Measurements from ENCODE around the gene AMY2A.
"Not testable (repeated sequence)": the region's sequence is repeated elsewhere in the genome, so short reads cannot be mapped to it uniquely, and the experiment has no call there.

The AMY2A gene

GRCh38 chr1:103654133-103654532 lies 36.9 kb downstream of the AMY2A start:
- intact Hi-C loops (cut with micrococcal nuclease): not testable (repeated sequence)

GRCh38 chr1:103655460-103655859 lies 38.2 kb downstream of the AMY2A start, which contains the start of gene AMY1A:
Gene AMY1A, plus strand, starts transcription at chr1:103655760. Its CDS starts 571 bp downstream, at chr1:103656331.
- H3K27me3 Mint-ChIP-seq; H3K4me1 Mint-ChIP-seq (ENCODE audit: low read depth); H3K27ac Mint-ChIP-seq; H3K36me3 Mint-ChIP-seq (ENCODE audit: low read depth); H3K9me3 Mint-ChIP-seq; H3K4me3 Mint-ChIP-seq; intact Hi-C loops (cut with micrococcal nuclease): not testable (repeated sequence)

More at GRCh38 chr1:103654133-103654532, 36.9 kb downstream of the AMY2A start:
- H3K4me3 Mint-ChIP-seq; H3K27ac Mint-ChIP-seq; H3K27me3 Mint-ChIP-seq; H3K36me3 Mint-ChIP-seq (ENCODE audit: low read depth); H3K9me3 Mint-ChIP-seq; H3K4me1 Mint-ChIP-seq (ENCODE audit: low read depth): not testable (repeated sequence)
